HepG2 (cell line): ENCODE data around the gene ENKUR. TPM values are rescaled to one million over a fixed set of nuclear protein-coding genes. Genes with fewer than 3 reads are reported as not detected.

Source experiments
- ATAC-seq: fragments of 200-7000 bp; cut with Tn5 transposase; 3 replicates; pipeline ENCODE4 v1.9.1; 2020; ENCODE audit warnings: mild to moderate bottlenecking, moderate library complexity
- BruUV-seq: library from RNA; stranded (reverse); fragments of 400-500 nt; replicated peaks from 2 replicates; lab custom pipeline; 2021; lab: Mats Ljungman, UMichigan
- CTCF ChIA-PET: fragments of 300-600 bp; formaldehyde crosslinking; extraction: SDS; loops from one replicate; lab custom pipeline; 2021; ENCODE audit warnings: low total read pairs, inconsistent platforms, low intra/inter-chr PET ratio; lab: Yijun Ruan, JAX
- POLR2A ChIA-PET: fragments of 350-600 bp; sonication (Branson Sonifier 250); formaldehyde crosslinking; loops from one replicate; lab custom pipeline; 2020; ENCODE audit warnings: antibody characterized with exemption, inconsistent platforms; lab: Yijun Ruan, JAX
- DNase-seq: peaks from one replicate; pipeline ENCODE4 v3.0.0-alpha.2; 2015; ENCODE audit warnings: low spot score
- FAIRE-seq: peaks from 3 replicates; lab custom pipeline; 2011; peaks lifted over from hg19 to GRCh38; lab: Jason Lieb, UNC
- H2AFZ ChIP-seq: one replicate; pipeline ENCODE4 v1.6.1; 2011; ENCODE audit warnings: low read length, inconsistent platforms
- H3K27ac ChIP-seq: fragments of 300-600 bp; 3 replicates; pipeline ENCODE4 v1.8.0; 2011; ENCODE audit warnings: mixed run types, mild to moderate bottlenecking, mixed read lengths, low read length, inconsistent platforms; ENCODE audit not compliant: insufficient read depth; ENCODE audit errors: extremely low read length
- H3K27me3 ChIP-seq, 2 experiments: fragments of 200-600 bp in 1 of 2; 2 replicates in 1 of 2; 3 replicates in 1 of 2; pipeline versions ENCODE4 v1.6.0 to v1.8.0; 2011; ENCODE audit warnings: low read length in 2 of 2, mild to moderate bottlenecking in 2 of 2, moderate library complexity in 2 of 2, inconsistent platforms in 1 of 2; ENCODE audit not compliant: insufficient read depth in 2 of 2, control insufficient read depth in 1 of 2
- H3K36me3 ChIP-seq, 2 experiments: fragments of 200-600 bp in 1 of 2; replicated peaks in 1 of 2; 2 replicates in 1 of 2; 3 replicates in 1 of 2; pipeline versions ENCODE4 v1.5.1 to v1.8.0; 2011; ENCODE audit warnings: low read length in 2 of 2, inconsistent platforms in 1 of 2; ENCODE audit not compliant: insufficient read depth in 2 of 2, control insufficient read depth in 1 of 2
- H3K4me1 ChIP-seq: 2 replicates; pipeline ENCODE4 v1.5.1; 2012; ENCODE audit warnings: low read length, inconsistent platforms; ENCODE audit not compliant: insufficient read depth
- H3K4me2 ChIP-seq: 2 replicates; pipeline ENCODE4 v1.6.0; 2011; ENCODE audit warnings: low read depth, low read length, inconsistent platforms
- H3K4me3 ChIP-seq, 3 experiments: fragments of 200-600 bp in 1 of 3; sonication (generic), shearing (Covaris generic) in 1 of 3; replicated peaks in 1 of 3; 2 replicates each; pipeline ENCODE4 v1.5.1; 2011 to 2016; ENCODE audit warnings: low read length in 3 of 3, inconsistent platforms in 2 of 3, low read depth in 2 of 3, mild to moderate bottlenecking in 2 of 3, control low read depth in 1 of 3, mixed read lengths in 1 of 3; ENCODE audit not compliant: insufficient read depth in 1 of 3
- H3K79me2 ChIP-seq: one replicate; pipeline ENCODE4 v1.6.1; 2011; ENCODE audit warnings: low read length, inconsistent platforms; ENCODE audit not compliant: insufficient read depth
- H3K9ac ChIP-seq: 2 replicates; pipeline ENCODE4 v1.6.0; 2011; ENCODE audit warnings: mild to moderate bottlenecking, low read depth, low read length, inconsistent platforms; ENCODE audit not compliant: insufficient read depth
- H3K9me3 ChIP-seq: 2 replicates; pipeline ENCODE4 v1.5.1; 2012; ENCODE audit warnings: mild to moderate bottlenecking, low read length
- H4K20me1 ChIP-seq: 2 replicates; pipeline ENCODE4 v1.6.0; 2011; ENCODE audit warnings: inconsistent platforms, mild to moderate bottlenecking, low read length, moderate library complexity; ENCODE audit not compliant: insufficient read depth
- AKNA ChIP-seq: sonication (generic); formaldehyde crosslinking; IDR thresholded peaks from 2 replicates; pipeline ENCODE4 v1.4.0; 2020; ENCODE audit warnings: missing genetic modification reagents, borderline replicate concordance
- DNMT1 ChIP-seq: sonication (generic); formaldehyde crosslinking; IDR thresholded peaks from 2 replicates; pipeline ENCODE4 v1.5.1; 2020; ENCODE audit warnings: mild to moderate bottlenecking, missing genetic modification reagents
- SNAI1 ChIP-seq: sonication (generic); formaldehyde crosslinking; IDR thresholded peaks from 2 replicates; pipeline ENCODE4 v1.5.0; 2020; ENCODE audit warnings: mild to moderate bottlenecking, missing genetic modification reagents, borderline replicate concordance
- SOX13 ChIP-seq, 3 experiments: fragments of 450-650 bp in 1 of 3; sonication (generic) in 1 of 3; formaldehyde crosslinking in 1 of 3; IDR thresholded peaks in 2 of 3; conservative IDR thresholded peaks in 1 of 3; 2 replicates each; pipeline versions ENCODE4 v1.5.0 to v1.6.1; 2016 to 2020; ENCODE audit warnings: antibody characterized with exemption in 1 of 3, mild to moderate bottlenecking in 1 of 3, missing compliant biosample characterization in 1 of 3, missing genetic modification reagents in 1 of 3, moderate library complexity in 1 of 3
- TARDBP ChIP-seq: sonication (generic); formaldehyde crosslinking; IDR thresholded peaks from 2 replicates; pipeline ENCODE4 v1.8.0; 2022; ENCODE audit warnings: mild to moderate bottlenecking, missing genetic modification reagents
- ZNF142 ChIP-seq: sonication (generic); formaldehyde crosslinking; IDR thresholded peaks from 2 replicates; pipeline ENCODE4 v1.4.0; 2020; ENCODE audit warnings: missing genetic modification reagents
- ZNF30 ChIP-seq: sonication (generic); formaldehyde crosslinking; IDR thresholded peaks from 2 replicates; pipeline ENCODE4 v1.5.0; 2020; ENCODE audit warnings: mild to moderate bottlenecking, missing genetic modification reagents
- ZNF335 ChIP-seq: sonication (generic); formaldehyde crosslinking; IDR thresholded peaks from 2 replicates; pipeline ENCODE4 v1.4.0; 2020; ENCODE audit warnings: missing genetic modification reagents
- ZNF816 ChIP-seq: sonication (generic); formaldehyde crosslinking; IDR thresholded peaks from 2 replicates; pipeline ENCODE4 v1.8.0; 2022; ENCODE audit warnings: missing genetic modification reagents, mild to moderate bottlenecking, borderline replicate concordance
- WGBS: methylation state at CpG from one replicate; pipeline ENCODE4 v1.1.6; 2017; ENCODE audit warnings: low lambda C conversion rate; 5-methylcytosine and 5-hydroxymethylcytosine counted together
- in situ Hi-C: cut with HindIII; loops from 2 replicates; pipeline ENCODE4 v1.10.0; 2017; ENCODE audit warnings: low pct_unique_long_range_greater_than_20kb; ENCODE audit not compliant: extremely low pct_ligation_motif_present
- intact Hi-C: fragments of 100-400 bp; cut with micrococcal nuclease; formaldehyde crosslinking; loops from one replicate; pipeline ENCODE4 v1.10.0; 2022; ENCODE audit not compliant: unreplicated experiment
- polyA plus RNA-seq, 8 experiments: library from polyadenylated mRNA; depleted of rRNA in 3 of 8; stranded (reverse) in 7 of 8; unstranded in 1 of 8; fragments of >200 nt; fragmentation: Illumina TruSeq in 4 of 8; extraction: Trizol in 4 of 8; gene quantifications; 2 replicates each; pipeline versions ENCODE4 v1.2.1 to v1.2.3, GENCODE V29; 2011 to 2016; ENCODE audit warnings: low read depth in 4 of 8, missing spikeins in 1 of 8, mixed read lengths in 1 of 8; ENCODE audit not compliant: insufficient read depth in 1 of 8
- total RNA-seq, 5 experiments: library from RNA; depleted of rRNA; stranded (reverse); fragments of >200 nt; fragmentation: Illumina TruSeq; extraction: Trizol; gene quantifications; 2 replicates each; pipeline ENCODE4 v1.2.3, GENCODE V29; 2016; ENCODE audit warnings: low read depth in 1 of 5

ENKUR gene
- total and polyA plus RNA-seq, 2 of the 13 experiments (the other 11 are each of a cell fraction or from before 2014, with no cell fraction given), result 0.15 TPM

GRCh38 chr10:24962995-24963394 is 53.0 kb downstream of the ENKUR start (continued):
- no peak for TF ChIP-seq SOX13 (IDR thresholded peaks at IDR 0.05)
- peak in 1 of 2 experiments; percentile 58; a peak in 1 of 4 replicates for TF ChIP-seq SOX13 (CRISPR knock-in tag; conservative IDR thresholded peaks at IDR 0.05 in 1 of 2, IDR thresholded peaks at IDR 0.05 in 1 of 2)

- no peaks in the 10 kb centered on the region for H3K36me3 ChIP-seq
- H3K4me3 ChIP-seq, result no peak overlapping the region
- H2AFZ ChIP-seq, result no peak overlapping the region
- intact Hi-C loops (no loop called here), in situ Hi-C loops (no loop called here)
- H3K27me3 ChIP-seq, result no peaks in the 10 kb centered on the region
- H3K9ac ChIP-seq, result no peak overlapping the region
- no peak overlapping the region for H3K27ac ChIP-seq
- WGBS, result 87% methylated on average over 4 of the region's 4 CpGs
- DNase-seq (no peak), ATAC-seq (no peak), FAIRE-seq (no peak)
- no peaks in the 10 kb centered on the region for H3K79me2 ChIP-seq
- ChIA-PET CTCF (no interaction called here), POLR2A (interaction anchor here (1.6 kb wide), 1 partner anchor 55 kb away, joined by 3 read pairs; the partner anchor contains the start of genes ENKUR and THNSL1)
- H3K4me2 ChIP-seq, result no peak overlapping the region
- H3K4me1 ChIP-seq, result peaks cover 18% of the 10 kb centered on the region
- no peaks in the 10 kb centered on the region for H4K20me1 ChIP-seq
- no TSS peak for BruUV-seq
- H3K9me3 ChIP-seq, result no peaks in the 10 kb centered on the region
- no peak for TF ChIP-seq SNAI1 (CRISPR knock-in tag)
- no peak for TF ChIP-seq ZNF30 (CRISPR knock-in tag)
- TF ChIP-seq ZNF335 (CRISPR knock-in tag), result no peak
- TF ChIP-seq ZNF142, result no peak
- TF ChIP-seq ZNF816, result no peak
- no peak for TF ChIP-seq TARDBP (CRISPR knock-in tag)
- TF ChIP-seq AKNA, result no peak
- TF ChIP-seq DNMT1 (CRISPR knock-in tag), result no peak
Observed at GRCh38 chr10:24961582-24961981, 54.4 kb downstream of the ENKUR start.
